Measurements from ENCODE around the gene C16orf78.
"Not testable (repeated sequence)": the region's sequence is repeated elsewhere in the genome, so short reads cannot be mapped to it uniquely, and the experiment has no call there.

C16orf78 gene

DNA sequence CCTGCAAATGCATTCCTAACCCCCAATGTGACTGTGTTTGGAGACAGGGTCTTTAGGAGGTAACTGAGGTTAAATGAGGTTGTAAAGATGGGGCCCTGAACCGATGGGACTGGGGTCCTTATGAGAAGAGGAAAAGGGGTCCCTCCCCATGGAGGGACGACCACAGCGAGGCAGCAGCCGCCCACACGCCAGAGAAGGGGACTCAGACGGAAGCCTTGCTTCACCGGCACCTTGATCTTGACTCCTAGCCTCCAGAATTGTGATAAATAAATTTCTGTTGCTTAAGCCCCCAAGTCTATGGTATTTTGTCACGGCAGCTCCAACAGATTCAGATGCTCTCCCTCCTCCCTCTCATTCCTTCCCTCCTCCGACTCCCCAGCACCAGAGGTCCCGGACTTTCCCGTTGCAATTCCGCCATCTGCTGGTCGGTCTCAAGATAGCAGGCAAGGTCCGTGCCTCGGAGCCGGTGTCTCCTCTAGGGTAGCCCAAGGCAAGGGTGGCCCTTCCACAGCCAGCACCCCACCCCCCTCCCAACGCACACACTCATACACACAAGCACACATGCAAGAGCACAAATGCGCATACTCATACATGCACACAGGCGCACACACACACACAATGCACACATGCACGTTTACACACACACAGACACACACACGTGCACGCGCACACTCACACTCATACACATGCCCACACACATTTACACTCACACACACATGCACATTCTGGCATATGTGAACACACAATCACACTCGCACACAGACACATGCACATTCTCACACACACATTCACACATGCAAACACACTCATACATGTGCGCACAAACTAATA is 23.1 kb upstream of the C16orf78 start:
- peak; percentile 27 for DNase-seq

DNA sequence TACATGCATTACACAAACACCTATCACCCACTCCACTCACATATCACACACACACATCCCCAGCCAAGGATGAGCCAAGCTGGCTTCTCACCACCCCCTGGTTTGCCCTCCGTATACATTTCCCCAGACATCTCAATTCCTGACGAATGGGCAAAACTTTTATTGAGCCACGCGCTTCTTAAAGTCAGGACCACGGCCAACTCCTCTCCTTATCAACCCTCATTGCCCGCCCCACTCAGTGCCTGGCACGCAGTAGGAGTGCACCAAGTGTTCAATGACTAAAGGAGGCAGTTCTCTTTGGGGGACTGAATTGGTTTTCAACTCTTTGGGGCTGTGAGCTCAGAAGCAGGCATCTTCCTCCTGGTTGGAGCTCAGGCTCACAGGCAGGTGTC is 22.5 kb upstream of the C16orf78 start:
- DNase-seq, result no peak

DNA sequence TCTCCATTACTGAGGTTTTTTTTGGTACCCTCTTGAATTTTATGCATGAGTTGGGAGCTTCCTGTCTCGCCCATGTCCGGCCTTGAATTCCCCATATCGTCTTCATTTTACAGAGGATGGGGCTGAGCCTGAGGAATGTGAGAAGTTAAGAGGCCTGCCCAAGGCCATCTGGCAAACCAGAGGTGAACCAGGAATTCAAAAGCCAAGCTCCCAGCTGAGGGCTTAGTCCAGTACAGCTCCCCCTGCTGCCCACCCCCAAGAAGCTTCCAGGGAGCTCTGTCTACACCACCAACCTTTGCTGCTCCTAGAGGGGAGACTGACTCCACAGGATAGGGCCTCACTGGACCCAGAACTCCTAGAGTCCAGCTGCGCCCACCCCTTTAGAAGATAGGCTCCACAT is 20.7 kb upstream of the C16orf78 start:
- no peak for DNase-seq

DNA sequence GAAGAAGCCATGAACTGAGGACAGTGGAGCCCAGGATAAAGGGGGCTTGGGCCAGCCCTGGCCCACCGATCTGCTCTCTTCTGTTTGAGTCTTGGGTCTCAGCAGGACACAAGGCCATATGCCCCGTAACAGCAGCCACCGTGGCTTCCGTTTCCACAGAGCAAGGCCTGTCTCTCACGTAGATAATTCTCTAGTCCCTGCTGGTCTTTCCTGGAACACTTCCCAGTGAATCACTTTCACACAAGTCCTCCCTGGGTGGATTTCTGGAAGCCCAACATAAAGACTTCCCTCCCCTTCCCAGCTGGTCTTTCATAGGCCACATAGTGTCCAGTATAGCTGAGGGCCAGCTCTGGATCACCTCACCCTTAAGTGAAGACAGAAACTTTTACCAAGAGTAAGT is 19.9 kb upstream of the C16orf78 start:
- DNase-seq, result no peak

DNA sequence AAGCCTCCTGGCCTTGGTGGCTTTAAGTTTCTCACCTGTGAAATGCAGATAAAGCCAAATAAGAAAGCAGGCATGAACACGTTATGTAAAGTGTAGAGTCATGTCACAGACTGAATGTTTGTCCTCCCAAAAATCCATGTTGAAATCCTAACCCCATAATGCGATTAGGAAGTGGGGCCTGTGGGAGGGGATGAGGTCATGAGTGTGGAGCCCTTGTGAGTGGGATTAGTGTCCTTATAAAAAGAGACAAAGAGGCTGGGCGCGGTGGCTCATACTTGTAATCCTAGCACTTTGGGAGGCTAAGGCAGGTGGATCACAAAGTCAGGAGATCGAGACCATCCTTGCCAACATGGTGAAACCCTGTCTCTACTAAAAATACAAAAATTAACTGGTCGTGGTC is 19.5 kb upstream of the C16orf78 start:
- no peak for DNase-seq

DNA sequence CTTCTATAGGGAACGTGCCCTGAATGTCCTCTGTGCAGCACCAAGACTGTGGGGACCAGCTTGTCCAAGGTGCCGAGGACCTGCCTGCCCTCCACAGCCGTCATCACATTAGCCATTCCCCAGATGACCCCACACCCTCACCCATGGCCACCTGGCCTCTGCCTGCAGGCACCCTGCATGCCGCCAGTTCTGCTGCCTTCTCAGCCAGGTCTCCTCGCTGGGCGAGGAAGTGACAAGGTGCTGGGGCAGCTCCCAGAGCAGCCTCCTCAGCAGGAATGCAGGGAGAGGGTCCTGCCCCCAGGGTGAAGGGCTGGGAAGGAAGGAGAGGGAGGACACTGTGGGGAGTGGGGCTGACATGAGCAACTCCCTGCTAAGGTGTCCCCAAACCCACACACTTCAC is 18.6 kb upstream of the C16orf78 start:
- no peak for DNase-seq

DNA sequence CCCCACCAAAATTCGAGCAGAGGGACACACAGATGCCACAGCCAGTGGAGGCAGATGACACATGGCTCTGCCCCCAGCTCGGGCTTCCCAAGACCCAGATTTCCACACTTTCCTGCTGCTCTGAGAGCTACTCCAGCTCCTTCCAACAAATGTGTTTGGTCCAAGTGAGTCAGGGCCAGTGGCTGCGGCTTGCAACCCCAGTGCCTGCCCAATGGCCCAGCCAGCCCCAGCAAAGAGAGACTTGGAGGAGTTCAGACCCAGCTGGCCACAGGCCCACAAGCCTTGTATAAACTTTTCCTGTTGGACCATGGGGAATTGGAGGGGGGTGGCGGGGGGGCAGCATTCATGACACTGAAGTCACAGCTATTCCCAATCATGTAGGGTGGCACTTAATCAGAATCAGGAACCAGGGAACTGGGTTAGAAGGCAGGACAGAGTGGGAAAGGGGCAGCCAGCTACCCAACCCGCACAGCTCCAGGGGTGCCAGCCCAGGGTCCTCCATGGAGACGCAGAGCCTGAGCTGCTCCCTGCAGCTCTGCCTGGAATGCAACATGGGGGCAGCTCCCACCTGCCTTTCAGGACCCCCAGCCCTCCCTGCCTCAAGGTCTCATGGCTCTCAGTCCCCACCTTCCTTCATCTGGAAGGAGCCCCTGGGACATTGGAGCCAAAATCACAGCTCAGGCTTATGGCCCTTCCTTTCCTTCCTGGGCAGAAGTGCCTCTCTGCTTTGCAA is 17.5 kb upstream of the C16orf78 start:
- DNase-seq, result no peak

DNA sequence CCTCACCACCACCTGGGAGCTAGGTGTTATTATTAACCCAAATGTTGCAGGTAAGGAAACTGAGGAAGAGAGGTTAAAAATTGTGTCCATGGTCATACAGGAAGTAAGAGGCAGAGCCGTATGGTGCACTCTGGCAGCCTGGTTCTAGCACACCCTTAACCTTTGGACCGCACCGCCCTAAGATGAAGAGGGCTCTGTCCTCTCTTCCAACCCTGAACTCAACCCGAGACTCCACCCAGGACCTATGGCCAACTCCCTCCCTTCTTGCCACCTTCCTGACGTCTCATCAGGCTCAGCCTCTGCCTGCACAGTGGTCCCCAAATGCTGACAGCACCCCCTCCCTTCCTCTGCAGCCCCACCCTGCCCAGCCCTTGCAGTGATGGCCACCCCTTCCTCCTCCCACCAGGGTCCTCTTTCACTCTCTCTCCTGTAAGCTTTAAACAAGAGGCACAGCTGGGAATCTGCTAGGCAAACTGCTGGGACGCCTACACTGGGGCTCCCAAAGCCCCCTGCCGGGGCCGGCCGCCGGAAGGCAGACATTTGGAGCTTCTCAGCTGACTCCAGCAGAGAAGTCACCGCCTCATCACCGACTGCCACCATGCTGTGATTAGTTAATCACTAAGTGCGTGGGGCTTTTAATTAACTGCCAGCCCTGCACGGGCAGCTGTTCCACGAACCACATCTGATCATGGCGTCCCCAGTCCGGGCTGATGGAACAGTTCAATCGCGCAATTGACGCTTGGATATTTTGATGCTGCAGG is 16.7 kb upstream of the C16orf78 start:
- DNase-seq, result no peak

DNA sequence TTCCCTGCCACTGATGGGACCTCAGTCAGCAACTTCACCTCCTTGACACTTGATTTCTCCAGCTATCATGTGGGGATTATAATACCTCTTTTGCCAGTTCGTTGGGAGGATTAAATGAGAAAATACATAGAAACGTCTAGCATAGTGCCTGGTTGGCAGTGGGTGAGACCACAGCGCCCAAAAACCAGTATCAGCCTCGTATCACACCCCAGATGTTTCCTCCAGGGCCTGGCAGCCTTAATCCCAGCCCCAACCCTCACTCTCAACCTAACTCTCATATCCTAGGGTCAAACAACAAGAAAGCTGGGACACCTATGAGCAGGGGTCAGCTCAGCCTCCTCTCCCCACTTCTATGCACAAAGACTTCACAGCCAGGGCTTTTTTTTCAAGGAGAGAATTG is 14.0 kb upstream of the C16orf78 start:
- no peak for DNase-seq

DNA sequence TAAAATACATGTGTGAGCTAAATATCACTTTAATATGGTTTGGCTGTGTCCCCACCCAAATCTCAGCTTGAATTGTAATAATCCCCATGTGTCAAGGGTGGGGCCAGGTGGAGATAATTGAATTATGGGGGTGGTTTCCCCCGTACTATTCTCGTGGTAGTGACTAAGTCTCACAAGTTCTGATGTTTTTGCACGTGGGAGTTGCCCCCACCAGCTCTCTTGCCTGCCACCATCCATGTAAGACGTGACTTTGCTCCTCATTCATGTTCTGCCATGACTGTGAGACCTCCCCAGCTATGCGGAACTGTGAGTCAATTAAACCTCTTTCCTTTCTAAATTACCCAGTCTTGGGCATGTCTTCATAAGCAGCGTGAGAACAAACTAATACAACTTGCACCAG is 11.9 kb upstream of the C16orf78 start:
- DNase-seq, result not testable (repeated sequence)

DNA sequence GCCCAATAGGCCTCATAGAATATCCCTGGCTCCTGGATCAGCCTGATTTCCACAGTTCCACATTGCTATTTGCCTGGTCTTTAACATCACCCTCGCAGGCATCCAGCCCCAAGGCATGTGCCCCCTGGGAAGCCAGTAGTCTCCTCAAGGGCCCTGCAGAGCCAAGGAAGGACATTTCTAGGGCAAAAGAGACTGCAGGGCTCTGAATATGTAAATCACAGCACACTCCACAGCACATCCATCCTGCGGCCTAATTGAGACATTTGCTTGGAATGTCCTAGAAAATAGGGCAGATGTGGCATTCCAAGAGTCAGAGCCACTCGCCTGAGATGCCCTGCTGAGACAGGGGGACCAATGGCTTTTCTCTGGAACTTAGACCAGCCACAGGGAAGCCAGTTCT is 11.4 kb upstream of the C16orf78 start:
- DNase-seq, result no peak

DNA sequence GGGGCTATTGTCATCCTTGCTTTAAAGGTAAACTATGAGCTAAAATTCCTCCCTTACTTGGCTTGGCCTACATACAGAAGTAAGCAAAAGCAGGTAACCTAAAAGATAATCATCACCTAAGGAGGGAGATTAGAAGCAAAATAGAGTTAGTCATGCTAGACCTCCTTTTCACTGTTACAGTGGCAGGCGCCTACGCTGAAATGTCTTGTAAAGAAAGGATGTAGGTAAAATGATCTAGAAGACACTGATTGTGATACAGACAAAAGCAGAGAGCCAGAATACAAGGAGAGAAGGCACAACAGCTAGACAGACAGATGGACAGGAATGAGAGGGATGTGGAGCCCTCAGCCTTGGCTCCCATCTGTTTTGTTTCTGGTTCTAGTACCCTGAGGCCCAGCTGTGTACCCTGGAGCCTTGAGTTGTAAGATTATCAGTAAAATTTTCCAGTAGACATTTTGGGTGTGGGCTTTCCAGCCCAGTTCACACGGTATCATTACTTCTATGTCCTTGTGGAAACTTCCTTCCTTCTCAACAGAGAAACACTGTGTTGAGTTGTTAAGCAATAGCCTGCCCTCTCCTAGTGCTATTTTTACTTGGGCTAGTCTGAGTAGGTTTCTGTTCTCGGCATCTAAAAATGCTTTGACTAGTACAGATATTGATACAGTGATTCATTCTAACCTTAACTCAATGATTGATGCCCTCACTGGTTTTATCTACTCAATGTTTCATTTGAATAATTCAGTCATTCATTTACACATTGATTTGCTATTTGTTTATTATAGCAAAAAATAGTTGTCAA is 7.7 kb upstream of the C16orf78 start:
- DNase-seq, result no peak

DNA sequence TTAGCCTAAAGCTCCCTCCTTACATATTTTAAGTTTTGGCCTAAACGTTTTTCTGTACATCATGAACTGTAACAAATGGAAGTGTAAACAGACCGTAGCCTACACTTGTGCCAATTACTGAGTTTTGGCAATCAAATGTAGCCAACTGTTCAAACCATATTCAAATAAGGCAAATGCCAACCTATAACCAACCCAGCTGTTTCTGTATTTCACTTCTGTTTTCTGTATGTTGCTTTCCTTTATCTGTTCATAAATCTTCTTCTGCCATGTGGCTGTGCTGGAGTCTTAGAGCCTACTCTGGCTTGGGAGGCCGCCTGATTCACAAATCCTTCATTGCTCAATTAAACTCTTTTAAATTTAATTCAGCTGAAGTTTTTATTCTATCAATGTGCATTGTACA is 6.9 kb upstream of the C16orf78 start:
- no peak for DNase-seq

DNA sequence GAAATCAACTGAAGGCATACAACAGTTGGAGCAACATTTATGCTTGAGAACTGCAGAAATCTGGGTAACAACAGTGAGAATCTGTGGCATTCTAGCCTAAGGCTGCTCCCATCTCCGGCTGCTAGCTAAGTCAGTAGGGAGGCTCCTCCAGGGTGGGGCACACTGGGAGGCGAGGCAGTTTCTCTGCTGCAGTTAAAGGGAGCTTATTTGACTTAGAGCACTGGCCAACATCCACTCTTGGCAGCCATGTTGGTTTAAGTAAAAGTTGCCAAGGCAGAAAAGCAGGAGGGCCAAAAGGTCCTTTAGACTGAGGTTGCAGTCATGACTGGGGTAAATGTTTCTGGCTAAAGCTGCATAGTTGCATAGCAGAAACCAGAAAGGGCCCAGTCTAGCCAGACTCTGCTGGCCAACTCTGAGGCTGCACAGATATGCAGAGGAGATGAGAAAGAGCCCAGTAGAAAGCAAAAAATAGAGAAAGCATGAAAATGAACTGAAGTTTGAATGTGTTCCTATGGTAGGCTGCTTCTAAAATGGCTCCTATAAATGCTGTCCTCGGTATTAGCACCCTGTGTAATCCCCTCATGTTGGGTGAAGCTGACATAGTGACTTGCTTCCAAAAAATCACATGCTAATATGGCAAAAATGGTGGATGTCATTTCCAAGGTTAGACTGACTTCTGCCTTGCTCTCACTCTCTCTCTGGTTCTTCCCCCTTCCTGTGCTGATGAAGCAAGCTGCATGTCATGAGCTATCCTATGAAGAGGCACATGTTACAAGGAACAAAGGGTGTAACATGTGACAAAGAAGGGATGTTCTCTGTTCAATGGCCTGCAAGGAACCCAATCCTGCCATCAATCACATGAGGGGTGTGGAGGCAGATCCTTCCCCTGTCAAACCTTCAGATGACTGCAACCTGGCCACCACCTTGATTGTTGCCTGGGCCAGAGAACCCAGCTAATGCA is 3.7 kb upstream of the C16orf78 start:
- DNase-seq, result no peak

DNA sequence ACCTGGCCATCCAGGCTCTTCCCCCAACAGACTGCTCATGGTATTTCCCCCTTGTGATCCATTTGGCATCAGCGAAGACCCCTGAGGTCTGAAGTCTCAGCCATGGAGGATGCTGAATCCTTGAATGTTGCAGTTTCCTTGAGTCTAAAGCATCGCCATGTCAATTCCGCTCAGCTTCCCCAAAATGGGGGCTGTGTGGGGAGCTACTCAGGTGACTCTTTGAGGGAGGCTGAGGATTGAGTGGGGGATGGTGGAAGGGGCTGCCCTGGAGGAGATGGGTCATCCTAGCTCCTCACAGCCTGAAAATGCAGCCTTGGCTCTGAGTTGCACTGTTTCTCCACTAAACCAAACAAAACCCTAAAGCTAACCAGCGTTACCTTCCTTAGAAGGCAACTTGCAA is 2.6 kb downstream of the C16orf78 start:
- no peak for DNase-seq

DNA sequence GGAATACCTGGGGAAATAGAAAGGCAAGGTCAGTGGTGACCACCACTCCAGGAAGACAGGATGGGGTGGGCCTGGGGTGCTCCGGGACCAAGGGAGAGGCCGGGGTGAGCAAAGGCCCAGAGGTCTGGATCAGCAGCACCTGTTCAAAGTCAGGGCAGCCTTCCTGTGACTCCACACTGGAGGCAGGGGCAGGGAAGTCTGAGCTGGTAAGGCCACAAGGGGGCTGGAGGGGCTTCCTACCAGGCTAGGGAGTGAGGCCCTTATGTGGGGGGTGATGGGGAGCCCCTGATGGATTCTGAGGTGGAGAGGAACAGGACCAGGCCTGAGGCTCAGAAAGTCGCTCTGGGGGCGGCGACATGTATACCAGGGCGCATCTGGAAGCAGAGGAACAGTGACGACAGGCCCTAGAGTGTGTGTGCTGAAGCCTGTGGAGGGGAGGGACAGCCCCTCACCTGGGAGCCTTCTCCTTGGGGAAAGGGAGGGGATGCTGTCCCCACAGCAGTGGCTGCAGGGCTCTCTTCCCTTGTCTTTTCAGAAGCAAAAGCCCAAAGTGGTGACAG is 3.7 kb downstream of the C16orf78 start:
- DNase-seq, result no peak

DNA sequence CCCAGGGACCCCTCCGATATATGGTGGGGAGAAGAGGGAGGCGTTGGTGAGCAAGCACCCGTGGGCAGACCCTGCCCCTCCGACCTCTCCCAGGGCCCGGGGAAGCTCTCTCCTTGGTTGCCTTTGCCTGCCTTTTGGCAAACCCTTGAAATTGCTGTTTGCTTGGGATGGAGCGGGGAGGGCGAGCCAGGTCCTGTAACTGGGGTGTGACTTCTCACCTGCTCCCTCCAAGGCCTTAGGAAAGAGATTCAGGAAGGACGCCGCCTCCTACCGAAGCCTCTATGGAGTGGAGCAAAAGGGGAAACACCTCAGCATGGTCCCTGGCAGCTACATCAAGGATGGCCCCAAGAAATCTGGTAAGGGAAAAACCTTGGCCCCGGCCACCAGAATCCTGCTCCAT is 4.6 kb downstream of the C16orf78 start:
- DNase-seq, result no peak

DNA sequence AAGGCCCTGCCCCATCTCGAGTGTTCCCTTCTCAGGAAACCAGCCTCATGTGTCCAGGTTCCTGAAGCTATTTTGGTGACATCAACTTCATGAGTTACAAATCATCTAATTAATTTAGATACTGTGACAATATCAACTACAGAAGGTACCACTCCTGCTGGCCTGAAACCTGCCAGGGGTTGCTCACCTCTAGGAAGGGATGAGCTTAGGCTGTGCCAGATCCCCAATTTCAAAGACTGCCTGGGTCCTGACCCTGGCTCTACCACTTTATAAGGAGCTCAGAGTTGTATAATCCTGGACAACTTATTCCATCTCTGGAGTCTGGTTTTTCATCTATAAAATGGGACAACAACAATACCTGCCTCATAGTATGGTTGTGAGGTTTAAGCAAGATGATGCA is 5.2 kb downstream of the C16orf78 start:
- no peak for DNase-seq

DNA sequence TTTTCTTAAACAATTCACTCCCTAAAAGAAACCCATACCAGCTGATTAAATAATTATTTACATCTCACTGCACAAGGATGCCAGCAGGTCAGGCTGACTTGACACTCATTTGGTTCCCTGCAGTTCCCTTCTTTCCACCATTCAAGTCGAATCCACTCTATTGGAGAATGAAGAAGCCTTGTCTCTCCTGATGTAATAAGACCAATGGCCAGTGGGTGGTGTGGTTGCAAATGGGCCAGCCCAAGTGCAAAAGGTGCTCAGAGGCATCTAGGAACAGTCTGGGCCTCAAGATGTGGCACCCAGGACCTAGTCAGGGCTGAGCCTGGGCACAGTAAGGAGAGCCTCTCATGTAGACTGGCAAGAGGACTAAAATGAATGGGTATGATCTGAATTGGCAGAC is 9.3 kb downstream of the C16orf78 start:
- no peak for DNase-seq

DNA sequence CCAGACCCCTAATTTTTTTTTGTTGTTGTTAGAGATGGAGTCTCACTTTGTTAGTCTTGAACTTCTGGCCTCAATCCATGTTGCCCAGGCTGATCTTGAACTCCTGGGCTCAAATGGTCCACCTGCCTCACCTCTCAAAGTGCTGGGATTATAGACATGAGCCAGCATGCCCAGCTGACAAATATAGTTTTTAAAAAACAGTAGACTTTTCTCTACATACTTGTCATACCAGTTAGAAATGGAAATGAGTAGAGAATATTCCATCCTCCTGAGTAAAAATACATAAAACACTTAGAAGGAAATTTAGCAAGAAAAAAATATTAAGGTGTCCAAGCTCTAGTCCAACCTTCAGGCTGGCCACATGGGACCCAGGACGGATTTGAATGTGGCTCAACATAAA is 21.4 kb downstream of the C16orf78 start:
- no peak for DNase-seq

DNA sequence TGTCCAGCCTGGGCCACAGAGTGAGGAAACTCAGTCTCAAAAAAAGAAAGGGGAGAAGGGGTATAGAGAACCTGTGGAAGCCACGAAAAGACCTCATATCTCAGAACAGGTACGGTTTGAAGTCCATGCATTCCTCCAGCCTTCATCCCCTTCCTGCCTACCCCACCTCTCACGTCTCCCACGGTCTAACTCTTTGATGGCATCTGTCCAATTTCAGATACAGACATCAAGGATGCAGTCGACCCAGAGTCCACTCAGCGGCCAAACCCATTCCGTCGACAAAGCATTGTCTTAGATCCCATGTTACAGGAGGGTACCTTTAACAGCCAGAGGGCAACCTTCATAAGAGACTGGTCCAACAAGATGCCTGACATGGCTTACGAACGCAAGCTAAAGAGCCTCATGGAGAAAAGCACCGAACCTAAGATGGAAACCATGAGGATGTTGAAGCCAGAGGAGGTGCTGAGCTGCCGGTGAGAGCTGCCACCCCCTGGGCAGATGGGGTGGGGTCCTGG is 22.7 kb downstream of the C16orf78 start:
- DNase-seq, result no peak
